Measurements from ENCODE around the gene CCND1. TPM values are rescaled to one million over a fixed set of nuclear protein-coding genes. Genes with fewer than 3 reads are reported as not detected.

Gene CCND1
- total RNA-seq, 3 donors from 2014 or later (not counting 1 experiment from before 2014, with no cell fraction given): 1.4 to 2.3 (median 2.3) TPM

GRCh38 chr11:69700278-69701140 is 59.6 kb downstream of the CCND1 start:
- Mint-ChIP-seq H3K36me3 (no peaks in the 10 kb centered on the region), H3K9me3 (no peaks in the 10 kb centered on the region), H3K27ac (no peak overlapping the region), H3K4me3 (no peak overlapping the region), H3K27me3 (ENCODE audit: low read depth in 2 of 2) (peaks cover 28 to 39% of the 10 kb centered on the region in 2 donors), H3K4me1 (no peaks in the 10 kb centered on the region)
- no peak overlapping the region for H3K27ac ChIP-seq (ENCODE audit: low read length)
- no peak for DNase-seq
- H3K4me3 ChIP-seq (ENCODE audit: low read length): no peak overlapping the region
- peaks cover 20% of the 10 kb centered on the region for H3K27me3 ChIP-seq (ENCODE audit: control insufficient read depth, insufficient read depth, low read length)
- intact Hi-C loops (cut with micrococcal nuclease): no loop called here
- WGBS (ENCODE audit: insufficient coverage): 33% methylated on average over 20 of the region's 20 CpGs
- ATAC-seq: no peak
- no peak for TF ChIP-seq CTCF (IDR thresholded peaks at IDR 0.05)
- H3K4me1 ChIP-seq (ENCODE audit: control insufficient read depth, insufficient read depth, low read length): peaks cover 3% of the 10 kb centered on the region
- H3K36me3 ChIP-seq (ENCODE audit: control insufficient read depth, insufficient read depth, low read length): no peaks in the 10 kb centered on the region
- H3K9me3 ChIP-seq (ENCODE audit: control insufficient read depth, insufficient read depth, low read length): no peaks in the 10 kb centered on the region

- Mint-ChIP-seq H3K4me1 (no peaks in the 10 kb centered on the region), H3K27ac (no peak overlapping the region), H3K27me3 (ENCODE audit: low read depth in 2 of 2) (peaks cover 30 to 40% of the 10 kb centered on the region in 2 donors), H3K36me3 (no peaks in the 10 kb centered on the region), H3K4me3 (no peak overlapping the region), H3K9me3 (no peaks in the 10 kb centered on the region)
- Histone ChIP-seq H3K9me3 (ENCODE audit: control insufficient read depth, insufficient read depth, low read length) (no peaks in the 10 kb centered on the region), H3K27me3 (ENCODE audit: control insufficient read depth, insufficient read depth, low read length) (peaks cover 29% of the 10 kb centered on the region), H3K27ac (ENCODE audit: low read length) (no peak overlapping the region), H3K4me1 (ENCODE audit: control insufficient read depth, insufficient read depth, low read length) (peaks cover 3% of the 10 kb centered on the region), H3K36me3 (ENCODE audit: control insufficient read depth, insufficient read depth, low read length) (no peaks in the 10 kb centered on the region), H3K4me3 (ENCODE audit: low read length) (no peak overlapping the region)
- intact Hi-C loops (cut with micrococcal nuclease): no loop called here
- DNase-seq: no peak
- no peak for TF ChIP-seq CTCF (IDR thresholded peaks at IDR 0.05)
- ATAC-seq: no peak
- WGBS (ENCODE audit: insufficient coverage): 2% methylated on average over 34 of the region's 35 CpGs
Measured at GRCh38 chr11:69702239-69702691, 61.3 kb downstream of the CCND1 start.

GRCh38 chr11:69702769-69703452 is 62.0 kb downstream of the CCND1 start:
- Mint-ChIP-seq H3K4me3 (no peak overlapping the region), H3K9me3 (no peaks in the 10 kb centered on the region), H3K36me3 (no peaks in the 10 kb centered on the region), H3K4me1 (no peaks in the 10 kb centered on the region), H3K27me3 (ENCODE audit: low read depth in 2 of 2) (peaks cover 33 to 42% of the 10 kb centered on the region in 2 donors), H3K27ac (no peak overlapping the region)
- DNase-seq (no peak), ATAC-seq (no peak)
- Histone ChIP-seq H3K36me3 (ENCODE audit: control insufficient read depth, insufficient read depth, low read length) (no peaks in the 10 kb centered on the region), H3K4me3 (ENCODE audit: low read length) (no peak overlapping the region), H3K27me3 (ENCODE audit: control insufficient read depth, insufficient read depth, low read length) (peaks cover 29% of the 10 kb centered on the region), H3K9me3 (ENCODE audit: control insufficient read depth, insufficient read depth, low read length) (no peaks in the 10 kb centered on the region), H3K27ac (ENCODE audit: low read length) (no peak overlapping the region), H3K4me1 (ENCODE audit: control insufficient read depth, insufficient read depth, low read length) (peaks cover 3% of the 10 kb centered on the region)
- 5% methylated on average over 45 of the region's 45 CpGs for WGBS (ENCODE audit: insufficient coverage)
- intact Hi-C loops (cut with micrococcal nuclease): no loop called here
- TF ChIP-seq CTCF (IDR thresholded peaks at IDR 0.05): no peak
